Adrenal gland (tissue), 12 donors: ENCODE data around the gene STX2. TPM values are rescaled to one million over a fixed set of nuclear protein-coding genes. Genes with fewer than 3 reads are reported as not detected.

ENCODE experiments used
- DNase-seq, 7 donors: peaks; one replicate each; pipeline ENCODE4 v3.0.0-alpha.2; 2019 to 2020
- H3K27ac ChIP-seq, 5 donors: fragments of 200-600 bp; sonication (generic) in 4 of 5; 1 replicate in 3 of 5; 2 replicates in 2 of 5; pipeline versions ENCODE4 v1.5.1 to v1.8.0; 2016 to 2020; ENCODE audit warnings: mild to moderate bottlenecking in 1 of 5
- H3K27me3 ChIP-seq: fragments of 200-600 bp; 2 replicates; pipeline ENCODE4 v1.8.0; 2021
- H3K36me3 ChIP-seq, 2 donors: fragments of 200-600 bp; replicated peaks in 1 of 2; 1 replicate in 1 of 2; 2 replicates in 1 of 2; pipeline versions ENCODE4 v1.5.1 to v1.8.0; 2018 to 2022
- H3K4me1 ChIP-seq, 2 donors: fragments of 200-600 bp; replicated peaks in 1 of 2; 1 replicate in 1 of 2; 2 replicates in 1 of 2; pipeline versions ENCODE4 v1.5.1 to v1.8.0; 2018 to 2021
- H3K4me3 ChIP-seq, 4 donors: fragments of 200-600 bp; sonication (generic) in 3 of 4; one replicate each; pipeline ENCODE4 v1.5.1; 2016 to 2018
- H3K9me3 ChIP-seq, 3 donors: fragments of 200-600 bp; sonication (generic) in 1 of 3; replicated peaks in 1 of 3; 1 replicate in 2 of 3; 2 replicates in 1 of 3; pipeline versions ENCODE4 v1.5.1 to v1.8.0; 2016 to 2021
- CTCF ChIP-seq, 6 experiments: fragments of 450-650 bp in 4 of 6; fragments of 200-600 bp in 2 of 6; sonication (generic) in 1 of 6; IDR thresholded peaks; 1 replicate in 5 of 6; 2 replicates in 1 of 6; pipeline versions ENCODE4 v1.5.1 to v1.8.0; 2016 to 2021; ENCODE audit warnings: antibody characterized with exemption in 6 of 6, mild to moderate bottlenecking in 2 of 6, moderate library complexity in 1 of 6
- POLR2A ChIP-seq, 2 donors: fragments of 450-650 bp; IDR thresholded peaks; one replicate each; pipeline ENCODE4 v1.6.1; 2017; ENCODE audit warnings: antibody characterized with exemption in 2 of 2, mild to moderate bottlenecking in 2 of 2, moderate library complexity in 1 of 2
- WGBS, 4 donors: extraction: QIAGEN DNeasy Blood & Tissue Kit in 2 of 4; methylation state at CpG; one replicate each; pipeline versions ENCODE4 v1.1.5 to v1.1.7; 2013 to 2017; 5-methylcytosine and 5-hydroxymethylcytosine counted together
- intact Hi-C, 2 donors: fragments of 100-400 bp; cut with DNase I; formaldehyde crosslinking; loops; one replicate each; pipeline versions ENCODE4 v1.14.1 to v1.15.0; 2022 to 2023
- polyA plus RNA-seq, 3 donors: library from polyadenylated mRNA; stranded (reverse); fragments of 200-250 nt in 2 of 3; fragments of 350-450 nt in 1 of 3; fragmentation: Illumina TruSeq in 1 of 3; extraction: RNeasy Lipid Tissue Mini Kit (QIAGEN cat#74804) in 1 of 3; gene quantifications; one replicate each; pipeline ENCODE4 v1.2.3, GENCODE V29; 2013 to 2014
- total RNA-seq, 9 donors: library from RNA; depleted of rRNA in 4 of 9; stranded (reverse); fragments of >200 nt in 4 of 9; fragments of 120-200 nt in 1 of 9; fragmentation: NEBNext Ultra II Directional in 1 of 9; extraction: Animal tissue kit (Norgen Biotek cat#: 25700) in 1 of 9; gene quantifications; one replicate each; pipeline versions ENCODE4 v1.1.0 to v1.2.4, GENCODE V29; 2013 to 2023
- donor health status: healthy with polysubstance abuse.
- donor health status: Bipolar disorder and iron deficiency.
- donor health status: DM: yes; HTN: yes; CAD: no.
- donor health status: DM: no; HTN: no; CAD: no.
- donor health status: DM: no; HTN: no; CAD: no.
- donor health status: DM: yes; HTN: yes; CAD: no.

Gene STX2
- total and polyA plus RNA-seq, 12 donors, result 8.3 to 23.8 (median 13.6) TPM

GRCh38 chr12:130817804-130818203, 21.2 kb downstream of the STX2 start:
- peaks cover 0 to 4% of the 10 kb centered on the region in 2 donors for H3K36me3 ChIP-seq
- intact Hi-C loops, result loop anchor here in 1 of 2 donors (5.0 kb wide), 1 partner anchor 56 kb away; no protein-coding TSS in a partner anchor
- 89 to 92% (median 90%) methylated on average over 14 of the region's 14 CpGs for WGBS, 4 donors
- no peaks in the 10 kb centered on the region for H3K27me3 ChIP-seq
- H3K9me3 ChIP-seq, result no peaks in the 10 kb centered on the region
- H3K4me3 ChIP-seq, result no peak overlapping the region
- DNase-seq, result peak in 1 of 7 donors; percentile 25
- TF ChIP-seq CTCF (IDR thresholded peaks at IDR 0.05), result no peak
- no peak for TF ChIP-seq POLR2A (IDR thresholded peaks at IDR 0.05)
- H3K4me1 ChIP-seq, result no peaks in the 10 kb centered on the region
- H3K27ac ChIP-seq, result no peak overlapping the region

GRCh38 chr12:130816097-130816496, 23.0 kb downstream of the STX2 start:
- Histone ChIP-seq H3K36me3 (peaks cover 0 to 13% of the 10 kb centered on the region in 2 donors), H3K9me3 (no peaks in the 10 kb centered on the region), H3K4me1 (no peaks in the 10 kb centered on the region), H3K27me3 (no peaks in the 10 kb centered on the region), H3K4me3 (no peak overlapping the region), H3K27ac (no peak overlapping the region)
- WGBS, 4 donors, result 84 to 95% (median 90%) methylated on average over 11 to 14 of the region's 14 CpGs
- DNase-seq, result no peak
- intact Hi-C loops, result loop anchor here in 1 of 2 donors (5.0 kb wide), 1 partner anchor 54 kb away; no protein-coding TSS in a partner anchor
- TF ChIP-seq POLR2A (IDR thresholded peaks at IDR 0.05), result no peak
- no peak for TF ChIP-seq CTCF (IDR thresholded peaks at IDR 0.05)

- WGBS, 4 donors, result 88 to 92% (median 91%) methylated on average over 14 of the region's 14 CpGs
- no peak for TF ChIP-seq CTCF (IDR thresholded peaks at IDR 0.05)
- no peak for TF ChIP-seq POLR2A (IDR thresholded peaks at IDR 0.05)
- no peaks in the 10 kb centered on the region for H3K9me3 ChIP-seq
- no peak overlapping the region for H3K27ac ChIP-seq
- no peaks in the 10 kb centered on the region for H3K4me1 ChIP-seq
- H3K4me3 ChIP-seq, result no peak overlapping the region
- H3K27me3 ChIP-seq, result no peaks in the 10 kb centered on the region
- H3K36me3 ChIP-seq, result peaks cover 0 to 13% of the 10 kb centered on the region in 2 donors
- peak in 1 of 7 donors; percentile 81 for DNase-seq
- intact Hi-C loops, result loop anchor here in 1 of 2 donors (5.0 kb wide), 1 partner anchor 53 kb away; no protein-coding TSS in a partner anchor
Observed at GRCh38 chr12:130815028-130815741, 23.9 kb downstream of the STX2 start.

- WGBS, 4 donors, result 92 to 97% (median 95%) methylated on average over 10 to 14 of the region's 14 CpGs
- no peak overlapping the region for H3K27ac ChIP-seq
- DNase-seq, result no peak
- H3K36me3 ChIP-seq, result peaks cover 0 to 13% of the 10 kb centered on the region in 2 donors
- H3K27me3 ChIP-seq, result no peaks in the 10 kb centered on the region
- H3K4me1 ChIP-seq, result no peaks in the 10 kb centered on the region
- intact Hi-C loops, result no loop called here
- TF ChIP-seq CTCF (IDR thresholded peaks at IDR 0.05) (no peak), POLR2A (IDR thresholded peaks at IDR 0.05) (no peak)
- H3K9me3 ChIP-seq, result no peaks in the 10 kb centered on the region
- H3K4me3 ChIP-seq, result no peak overlapping the region
Observed at GRCh38 chr12:130813949-130814348, 25.1 kb downstream of the STX2 start.
